Right hindlimb (tissue), 1 donor: ENCODE results near the gene TMEM132A.

ENCODE experiments used
- DNase-seq: peaks from one replicate; pipeline ENCODE4 v3.0.0-alpha.2; 2018

TMEM132A gene

GRCh38 chr11:60922906-60923305 is 1.4 kb upstream of the TMEM132A start:
- no peak for DNase-seq

GRCh38 chr11:60923326-60923725 is 934 bp upstream of the TMEM132A start:
- no peak for DNase-seq

- no peak for DNase-seq
These were observed 505 bp upstream of the TMEM132A start for GRCh38 chr11:60923800-60924109.

GRCh38 chr11:60924906-60925853 is 920 bp downstream of the TMEM132A start:
- no peak for DNase-seq

- DNase-seq, result no peak
These were observed 1.6 kb downstream of the TMEM132A start for GRCh38 chr11:60925868-60926267.

- no peak for DNase-seq
These were observed 2.2 kb downstream of the TMEM132A start for GRCh38 chr11:60926500-60926899.

- DNase-seq, result no peak
These were observed 2.9 kb downstream of the TMEM132A start for GRCh38 chr11:60927061-60927592.

- DNase-seq, result no peak
These were observed 3.3 kb downstream of the TMEM132A start for GRCh38 chr11:60927600-60927999.

- no peak for DNase-seq
These were observed 4.3 kb downstream of the TMEM132A start for GRCh38 chr11:60928563-60929001.

GRCh38 chr11:60929764-60930163 is 5.5 kb downstream of the TMEM132A start:
- no peak for DNase-seq

GRCh38 chr11:60930394-60930793 is 6.1 kb downstream of the TMEM132A start:
- no peak for DNase-seq

GRCh38 chr11:60931917-60932316 is 7.7 kb downstream of the TMEM132A start:
- no peak for DNase-seq

GRCh38 chr11:60932605-60933356 is 8.5 kb downstream of the TMEM132A start:
- DNase-seq, result no peak

GRCh38 chr11:60933416-60934123 is 9.3 kb downstream of the TMEM132A start:
- no peak for DNase-seq

GRCh38 chr11:60934124-60934789 is 10.0 kb downstream of the TMEM132A start:
- DNase-seq, result no peak

GRCh38 chr11:60934790-60935605 is 10.7 kb downstream of the TMEM132A start:
- DNase-seq, result no peak

GRCh38 chr11:60935676-60936442 is 11.6 kb downstream of the TMEM132A start:
- DNase-seq, result no peak

GRCh38 chr11:60936467-60937143 is 12.3 kb downstream of the TMEM132A start:
- DNase-seq, result no peak

GRCh38 chr11:60937144-60937527 is 12.9 kb downstream of the TMEM132A start:
- DNase-seq, result no peak

- no peak for DNase-seq
These were observed 13.6 kb downstream of the TMEM132A start for GRCh38 chr11:60937811-60938210.
